A549 (cell line): ENCODE data around the gene ZNF335.

Source experiments
- CBX8 ChIP-seq: fragments of 200-600 bp; sonication (generic); IDR thresholded peaks from 2 replicates; pipeline ENCODE4 v1.6.1; 2016
- CTCF ChIP-seq: fragments of >200 bp; sonication (Bioruptor Twin); formaldehyde crosslinking; IDR thresholded peaks from 3 replicates; pipeline ENCODE4 v1.5.1; 2016
- HMGXB4 ChIP-seq: fragments of 250-450 bp; sonication (Bioruptor Pico); IDR thresholded peaks from 2 replicates; pipeline ENCODE4 v1.5.0; 2021; ENCODE audit warnings: mild to moderate bottlenecking, moderate library complexity, borderline replicate concordance
- MYC ChIP-seq: IDR thresholded peaks from 2 replicates; pipeline ENCODE4 v1.6.1; 2012; ENCODE audit warnings: mild to moderate bottlenecking, inconsistent platforms, low read length, improper control_type of control experiment, borderline replicate concordance
- NPAS2 ChIP-seq: fragments of 250-450 bp; sonication (Bioruptor Pico); IDR thresholded peaks from 2 replicates; pipeline ENCODE4 v1.8.0; 2022; ENCODE audit warnings: mild to moderate bottlenecking, moderate library complexity, borderline replicate concordance
- USF2 ChIP-seq: fragments of 450-650 bp; IDR thresholded peaks from 2 replicates; pipeline ENCODE4 v1.6.1; 2014; ENCODE audit warnings: antibody characterized with exemption

- TF ChIP-seq CTCF (no peak), CBX8 (no peak), USF2 (no peak), HMGXB4 (CRISPR knock-in tag) (no peak), NPAS2 (CRISPR knock-in tag) (no peak), MYC (no peak)
These were observed 53.7 kb downstream of the ZNF335 start for GRCh38 chr20:45918182-45918737.
